Measurements from ENCODE around the gene PJVK.
"Not testable (repeated sequence)": the region's sequence is repeated elsewhere in the genome, so short reads cannot be mapped to it uniquely, and the experiment has no call there.

The PJVK gene

DNA sequence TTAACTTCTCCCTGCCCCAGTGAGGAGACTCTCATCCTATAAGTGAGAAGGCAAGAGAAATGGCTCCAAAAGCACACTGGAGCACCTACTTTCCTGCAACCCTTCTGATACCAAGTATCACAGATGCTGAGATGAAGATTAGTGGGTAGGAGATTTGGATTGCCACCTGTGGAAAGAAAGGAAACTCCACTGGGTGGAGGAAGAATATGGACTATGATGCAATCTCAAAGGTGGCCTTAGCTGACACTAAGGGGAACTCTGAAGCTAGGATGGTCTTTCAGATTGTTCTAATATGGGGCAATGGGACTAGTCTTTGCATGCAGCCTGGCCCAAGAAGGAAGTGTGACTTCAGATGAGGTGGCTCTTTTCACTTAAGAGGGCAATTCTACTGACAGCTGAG, 21.8 kb upstream of the PJVK start:
- DNase-seq (ENCODE audit: low spot score) = no peak

- no peak for DNase-seq (ENCODE audit: low spot score)
Observed at GRCh38 chr2:178436662-178437061, 14.5 kb upstream of the PJVK start.

- no peak for DNase-seq (ENCODE audit: low spot score)
Observed at GRCh38 chr2:178441426-178441825, 9.8 kb upstream of the PJVK start.

DNA sequence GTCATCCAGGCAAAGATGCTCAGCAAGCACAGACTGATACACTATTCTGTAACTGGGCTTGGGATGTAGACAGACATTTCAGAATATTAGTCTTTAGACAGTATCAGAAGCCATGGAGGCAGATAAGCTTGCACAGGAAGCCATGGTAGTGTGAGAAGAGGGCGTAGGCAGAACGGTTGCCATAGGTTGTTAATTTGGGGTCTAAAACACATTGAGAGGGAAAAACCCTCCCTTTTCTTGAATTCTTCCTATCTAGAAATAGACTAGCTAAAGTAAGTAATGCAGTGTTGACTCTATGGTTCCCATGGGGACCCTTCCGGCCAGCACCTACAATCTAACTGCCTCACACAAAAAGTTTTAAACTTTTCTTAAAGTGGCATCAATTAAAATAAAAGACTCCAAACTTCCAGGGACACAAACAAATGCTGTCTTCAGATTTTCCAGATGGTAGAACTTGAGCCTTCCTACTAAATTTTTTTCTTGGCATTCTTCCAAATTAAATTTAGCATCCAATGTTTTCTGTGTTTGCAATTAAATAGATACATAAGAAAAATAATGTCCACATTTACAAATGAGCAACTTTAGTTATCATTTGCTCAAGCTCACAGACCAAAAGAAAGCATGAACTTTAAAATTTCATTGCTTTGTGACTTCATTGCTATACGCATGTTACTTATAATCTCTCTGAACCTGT, 2.1 kb upstream of the PJVK start:
- no peak for DNase-seq (ENCODE audit: low spot score)

DNA sequence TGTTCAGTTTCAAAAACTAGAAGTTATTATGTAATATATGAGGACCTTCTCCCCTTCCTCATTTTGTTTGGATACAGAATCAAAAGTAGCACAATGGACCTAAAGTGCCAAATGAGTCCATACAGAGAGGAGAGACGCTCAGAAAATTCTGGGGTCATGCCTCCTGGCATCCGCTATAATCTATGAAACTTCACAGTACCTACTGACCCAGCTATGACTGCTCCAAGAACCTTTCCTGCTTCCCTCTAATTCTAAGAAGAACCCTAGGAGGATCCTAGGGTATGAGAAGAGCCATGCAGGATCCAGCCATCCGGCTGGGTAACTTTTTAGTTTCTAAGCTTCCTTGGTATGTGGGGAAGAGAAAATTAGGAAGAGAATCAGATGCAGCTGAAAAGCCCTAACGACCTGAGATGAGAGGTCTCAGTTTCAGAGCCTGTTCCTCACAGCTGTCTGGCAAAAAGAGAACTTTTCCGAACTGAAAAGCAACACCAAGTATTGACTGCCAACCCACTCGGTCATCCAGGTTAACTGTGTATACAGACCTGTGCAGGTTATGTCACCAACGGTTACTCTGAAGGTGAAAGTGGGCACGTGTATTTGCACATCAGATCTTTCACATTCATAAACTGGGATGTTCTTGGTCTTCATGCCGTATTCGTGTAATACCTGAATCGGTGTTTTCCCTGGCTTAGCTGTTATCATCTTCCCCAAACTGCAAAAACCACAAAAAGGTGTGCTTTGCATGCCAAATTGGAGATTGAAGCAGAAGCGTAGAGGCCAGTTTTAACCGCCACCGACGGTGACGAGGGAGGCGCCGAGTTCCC, 1.3 kb upstream of the PJVK start:
- DNase-seq (ENCODE audit: low spot score) = no peak

- DNase-seq (ENCODE audit: low spot score) = no peak
Observed at GRCh38 chr2:178450524-178450773, 729 bp upstream of the PJVK start.

DNA sequence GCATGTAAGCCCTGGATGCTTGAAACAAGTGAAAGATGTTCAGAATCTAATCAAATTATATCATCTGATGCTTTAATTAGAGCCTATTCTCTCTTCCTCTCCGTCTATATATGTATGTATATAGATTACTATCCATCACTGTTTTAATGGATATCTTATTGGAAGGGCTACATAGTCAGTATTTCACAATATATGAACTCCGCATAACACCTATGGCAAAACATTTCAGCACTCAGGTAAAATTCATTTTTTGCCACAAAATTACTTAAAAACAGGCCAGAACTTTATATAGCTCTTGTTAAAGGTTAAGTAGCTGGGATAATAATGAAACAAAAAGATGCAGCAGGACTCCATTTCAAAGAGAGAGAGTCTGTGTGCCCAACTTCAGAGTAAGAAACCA, 1.2 kb downstream of the PJVK start:
- no peak for DNase-seq (ENCODE audit: low spot score)

DNA sequence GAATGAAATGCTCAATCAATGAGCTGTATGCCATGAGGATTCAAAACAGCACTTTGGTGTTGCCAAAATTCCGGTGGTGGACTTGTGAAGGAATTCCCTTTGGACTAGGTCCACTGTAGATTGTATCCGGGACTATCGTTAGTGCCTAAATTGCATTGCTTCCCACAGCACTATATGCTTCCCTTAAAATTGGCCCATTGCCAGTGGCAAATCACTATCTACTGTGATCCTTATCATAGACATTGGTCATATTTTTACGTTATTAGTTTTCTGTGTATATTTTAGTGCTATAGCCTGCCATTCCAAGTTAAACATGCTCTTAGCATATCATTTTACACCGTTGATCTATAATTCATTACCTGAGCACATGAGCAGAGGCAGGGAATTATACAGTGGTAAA, 1.7 kb downstream of the PJVK start:
- no peak for DNase-seq (ENCODE audit: low spot score)

- DNase-seq (ENCODE audit: low spot score) = no peak
Observed at GRCh38 chr2:178455947-178456346, 4.8 kb downstream of the PJVK start.

DNA sequence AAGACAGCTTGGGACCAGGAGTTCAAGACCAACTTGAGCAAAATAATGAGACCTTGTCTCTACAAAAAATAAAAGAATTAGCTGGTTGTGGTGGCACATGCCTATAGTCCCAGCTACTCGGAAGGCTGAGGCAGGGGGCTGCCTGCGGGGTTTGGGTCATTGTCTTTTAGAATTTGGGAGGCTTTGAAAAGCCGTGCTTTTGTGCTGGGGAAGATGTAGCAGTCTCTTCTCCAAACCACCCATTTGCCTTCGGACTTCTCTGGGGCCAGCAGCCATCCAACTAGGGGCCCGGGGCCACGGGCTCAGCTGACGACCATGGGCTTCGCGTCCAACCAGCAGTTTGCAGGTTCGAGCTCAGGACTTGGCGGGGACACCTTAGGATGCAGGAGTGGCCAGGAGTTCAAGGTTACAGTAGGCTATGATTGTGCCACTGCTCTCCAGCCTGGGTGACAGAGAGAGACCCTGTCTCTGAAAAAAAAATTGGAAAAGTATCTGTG, 6.3 kb downstream of the PJVK start:
- DNase-seq (ENCODE audit: low spot score) = no peak

DNA sequence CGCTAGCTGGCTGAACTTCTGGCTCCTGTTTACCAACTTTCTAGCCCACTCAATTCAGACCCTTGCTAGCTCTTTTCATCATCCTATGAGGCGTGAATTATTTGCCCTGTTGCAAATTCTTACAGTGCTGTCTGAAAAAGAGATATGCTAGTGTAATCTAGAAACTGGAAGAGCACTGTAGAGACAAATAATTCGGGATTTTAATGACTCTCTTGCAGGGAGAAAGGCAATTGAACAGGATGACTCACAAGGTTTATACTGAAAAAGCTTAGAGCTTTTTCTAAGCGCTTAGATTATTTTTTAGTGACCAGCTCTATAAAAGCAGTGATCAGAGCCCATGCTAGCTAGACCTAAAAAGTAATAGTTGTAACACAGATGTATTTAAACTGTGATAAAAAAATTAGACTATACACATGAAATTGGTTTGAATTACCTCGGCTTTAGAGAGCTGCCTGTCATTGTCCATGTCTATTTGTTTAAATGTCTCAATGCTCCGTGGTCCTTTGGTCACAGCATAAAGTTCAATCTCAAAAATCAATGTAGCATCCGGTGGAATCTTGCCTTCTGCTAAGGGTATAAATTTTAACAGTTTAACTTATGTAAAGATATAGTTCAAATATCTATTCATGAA, 18.2 kb downstream of the PJVK start:
- DNase-seq (ENCODE audit: low spot score) = no peak

DNA sequence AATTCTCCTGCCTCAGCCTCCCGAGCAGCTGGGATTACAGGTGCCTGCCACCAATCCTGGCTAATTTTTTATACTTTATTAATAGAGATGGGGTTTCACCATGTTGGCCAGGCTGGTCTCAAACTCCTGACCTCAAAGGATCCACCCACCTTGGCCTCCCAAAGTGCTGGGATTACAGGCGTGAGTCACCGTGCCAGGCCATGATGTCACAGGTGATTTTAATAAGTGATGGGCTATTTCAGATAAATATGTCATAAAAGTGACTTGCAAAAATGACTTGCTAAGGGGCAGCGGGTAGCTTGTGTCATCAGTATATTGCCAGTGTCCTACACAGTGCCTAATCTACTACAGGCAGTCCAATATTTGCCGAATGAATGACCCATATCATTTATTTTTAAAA, 20.1 kb downstream of the PJVK start:
- not testable (repeated sequence) for DNase-seq (ENCODE audit: low spot score)

DNA sequence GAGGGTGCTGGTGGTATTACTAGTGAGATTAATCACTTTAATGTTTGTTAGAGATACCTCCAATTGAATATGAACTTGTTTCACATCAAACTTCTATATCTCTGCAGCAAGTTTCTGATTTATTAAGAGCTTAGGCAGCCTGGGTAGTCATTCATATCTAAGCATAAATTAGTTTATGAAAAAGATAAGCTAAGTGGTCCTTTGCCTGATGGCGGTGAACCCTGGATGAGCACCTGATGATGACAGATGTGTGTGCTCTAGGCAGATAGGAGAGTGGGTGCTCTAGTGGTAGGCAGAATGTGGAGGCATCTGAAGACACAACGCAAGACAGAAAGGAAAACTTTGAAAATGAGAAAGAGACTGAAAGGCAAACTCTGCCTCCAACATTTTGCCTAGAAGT, 22.2 kb downstream of the PJVK start:
- no peak for DNase-seq (ENCODE audit: low spot score)

GRCh38 chr2:178473931-178474330, 22.8 kb downstream of the PJVK start:
- DNase-seq (ENCODE audit: low spot score) = peak; percentile 24

DNA sequence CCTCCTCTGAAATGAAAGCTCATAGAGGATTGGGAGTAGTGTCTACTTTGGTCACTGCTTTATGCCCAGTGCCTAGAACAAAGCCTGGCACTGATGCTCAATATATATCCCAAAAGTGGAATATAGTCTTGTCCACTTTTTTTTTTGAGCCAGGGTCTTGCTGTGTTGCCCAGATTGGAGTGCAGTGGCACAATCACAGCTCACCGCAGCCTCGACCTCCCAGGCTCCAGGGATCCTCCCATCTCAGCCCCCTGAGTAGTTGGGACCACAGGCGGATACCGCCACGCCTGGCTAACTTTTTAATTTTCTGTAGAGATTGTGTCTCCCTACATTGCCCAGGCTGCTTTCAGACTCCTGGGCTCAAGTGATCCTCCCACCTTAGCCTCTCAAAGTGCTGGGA, 23.4 kb downstream of the PJVK start:
- no peak for DNase-seq (ENCODE audit: low spot score)

DNA sequence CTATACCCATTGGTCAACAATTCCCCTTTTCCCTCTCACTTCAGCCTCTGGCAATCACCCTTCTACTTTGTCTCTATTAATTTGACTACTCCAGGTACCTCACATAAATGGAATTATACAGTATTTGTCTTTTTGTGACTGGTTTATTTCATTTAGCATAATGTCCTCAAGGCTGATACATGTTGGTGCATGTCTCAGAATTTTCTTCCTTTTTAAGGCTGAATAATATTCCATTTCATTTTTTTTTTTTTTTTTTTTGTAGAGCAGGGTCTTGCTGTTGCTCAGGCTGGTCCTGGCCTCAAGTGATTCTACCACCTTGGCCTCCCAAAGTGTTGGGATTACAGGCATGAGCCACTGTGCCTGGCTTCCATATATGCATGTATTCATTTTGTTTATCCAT, 25.3 kb downstream of the PJVK start:
- no peak for DNase-seq (ENCODE audit: low spot score)

DNA sequence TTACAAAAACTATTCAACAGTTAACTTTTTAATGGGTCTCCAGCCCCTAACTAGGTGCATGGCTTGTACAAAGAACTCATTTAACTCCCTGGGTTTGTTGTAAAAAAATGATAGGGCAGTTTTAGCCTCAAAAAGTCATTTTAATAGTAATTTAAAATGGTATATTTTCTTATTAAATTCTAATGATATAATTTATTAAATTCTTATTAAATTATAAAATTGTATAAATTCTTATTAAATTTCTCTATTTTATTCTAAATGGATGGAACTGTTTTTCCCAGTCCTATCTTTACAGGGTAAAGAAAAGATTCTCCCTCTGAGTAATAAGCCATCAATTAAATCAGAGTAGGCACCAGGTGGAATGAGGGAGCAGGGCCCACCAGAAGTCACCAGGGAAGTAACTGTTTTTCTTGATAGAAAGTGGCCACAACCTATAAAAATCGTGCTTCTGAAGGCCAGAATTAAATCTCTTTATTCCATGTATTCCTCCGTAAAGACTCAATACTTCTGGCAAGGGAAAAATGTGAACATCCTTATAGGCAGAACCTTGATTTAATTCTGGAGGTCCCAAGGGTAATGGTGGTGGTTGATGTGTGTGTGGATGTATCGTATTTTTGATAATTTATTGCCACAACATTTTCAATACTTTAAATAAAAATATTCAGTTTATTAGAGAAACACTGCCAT, 26.4 kb downstream of the PJVK start:
- DNase-seq (ENCODE audit: low spot score) = no peak

DNA sequence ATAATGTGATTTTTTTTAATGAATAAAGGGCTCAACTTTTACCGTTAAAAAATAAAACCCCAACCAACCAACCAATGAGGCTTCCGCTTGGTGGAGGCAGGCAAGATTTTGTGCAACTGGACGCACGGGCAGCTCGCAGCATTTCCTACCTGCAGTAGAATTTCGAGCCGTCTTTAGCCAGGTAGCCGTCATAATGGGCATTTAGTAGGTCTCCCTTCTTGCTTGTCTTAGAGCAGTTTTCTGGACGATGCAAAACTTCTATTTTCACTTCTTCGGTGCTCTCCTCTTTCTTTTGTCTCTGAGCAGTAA, 26.9 kb downstream of the PJVK start:
- DNase-seq (ENCODE audit: low spot score) = peak; percentile 17

DNA sequence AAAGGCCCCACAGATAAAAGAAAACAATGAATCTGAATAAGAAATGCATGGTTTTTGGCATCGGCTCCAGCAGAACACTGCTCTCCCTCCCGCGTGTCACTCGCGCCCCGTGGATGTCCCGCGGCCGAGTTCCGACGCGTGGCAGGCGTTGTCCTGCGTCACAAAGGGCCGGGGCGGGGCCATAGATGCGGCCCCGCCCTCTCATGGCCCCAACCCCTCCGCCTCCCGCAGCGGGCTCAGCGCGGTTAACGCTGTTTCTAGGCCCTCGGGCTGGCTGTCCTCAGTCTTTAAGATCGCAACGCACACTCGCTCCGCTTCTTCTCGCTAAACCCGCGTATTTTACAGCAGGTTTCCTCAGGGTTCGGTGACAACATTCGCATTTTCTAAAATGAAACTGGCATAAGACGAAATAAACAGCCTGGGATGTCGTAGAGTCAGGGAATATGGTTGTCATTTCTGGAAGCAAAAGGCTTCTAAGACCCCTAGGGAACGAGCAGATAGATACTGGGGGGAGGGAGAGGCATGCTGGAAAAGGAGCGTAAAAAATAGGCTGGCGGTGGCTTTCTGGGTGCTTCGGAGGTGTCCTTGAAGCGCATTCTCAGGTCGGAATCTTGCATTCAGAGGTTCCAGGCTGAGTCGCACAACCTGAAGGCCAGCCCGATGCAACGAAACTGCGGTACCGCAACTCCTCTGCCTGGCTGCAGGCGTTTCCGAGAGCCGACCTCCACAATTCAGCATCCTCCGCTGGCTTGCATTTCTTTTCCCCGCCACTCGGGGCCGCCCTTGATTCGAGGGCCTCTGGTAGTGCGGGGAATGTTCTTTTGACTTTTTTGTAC, 27.5 kb downstream of the PJVK start, which contains the start of gene FKBP7:
Gene FKBP7 (minus strand): TSS at position 162 of the 836 bp plus-strand sequence. CDS start 101 bp downstream, at position 61.
- peak; percentile 93 for DNase-seq (ENCODE audit: low spot score)

DNA sequence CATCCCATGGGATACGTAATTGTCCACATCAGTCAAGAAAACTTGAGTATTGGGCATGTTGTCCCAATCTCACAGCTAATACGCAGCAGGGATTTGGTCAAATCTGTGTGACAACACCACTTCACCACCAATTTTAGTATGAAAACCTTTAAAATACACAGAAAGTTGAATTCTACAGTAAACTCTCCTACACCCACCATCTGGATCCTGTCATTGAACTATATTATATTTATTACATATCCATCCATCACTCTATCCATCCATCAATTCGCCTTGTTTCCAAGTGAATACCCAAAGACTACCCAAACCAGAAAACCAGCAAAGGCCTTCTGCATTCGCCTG, 28.1 kb downstream of the PJVK start:
- DNase-seq (ENCODE audit: low spot score) = no peak

- no peak for DNase-seq (ENCODE audit: low spot score)
Observed at GRCh38 chr2:178479758-178480226, 28.6 kb downstream of the PJVK start.
